ENCODE measurements around the gene SEC22A.

Gene SEC22A

DNA sequence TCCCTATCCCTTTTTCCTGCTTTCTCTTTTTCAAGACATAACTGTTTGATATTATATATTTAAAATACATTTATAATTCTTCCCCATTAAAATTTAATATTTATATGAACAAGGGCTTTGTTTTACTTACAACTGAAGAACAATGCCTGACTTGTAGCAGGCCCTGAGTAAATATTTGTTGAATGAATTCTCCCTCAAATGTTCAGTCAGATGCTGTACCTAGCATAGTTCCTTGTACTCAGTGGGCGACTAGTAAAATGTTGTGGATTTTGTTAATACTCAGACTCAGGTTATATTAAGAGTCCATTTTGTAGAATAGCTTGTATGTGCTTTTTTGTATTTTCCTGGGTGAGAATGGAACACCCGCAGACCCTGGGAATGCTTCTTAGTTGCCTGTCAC lies 69.1 kb downstream of the SEC22A start:
- peaks cover 8% of the 10 kb centered on the region for H3K4me1 ChIP-seq (ENCODE audit: insufficient read depth, low read length)
- H3K9ac ChIP-seq (ENCODE audit: low read depth, low read length) = no peak overlapping the region
- no peaks in the 10 kb centered on the region for H3K9me3 ChIP-seq (ENCODE audit: insufficient read depth, low read depth, low read length)
- H3K27me3 ChIP-seq (ENCODE audit: insufficient read depth, low read length) = no peaks in the 10 kb centered on the region
- no peaks in the 10 kb centered on the region for H3K36me3 ChIP-seq (ENCODE audit: insufficient read depth, low read depth, low read length)
- no peak overlapping the region for H3K4me3 ChIP-seq (ENCODE audit: low read length)
- no peak overlapping the region for H3K27ac ChIP-seq (ENCODE audit: low read length)

- H3K4me3 ChIP-seq (ENCODE audit: low read length) = no peak overlapping the region
- H3K4me1 ChIP-seq (ENCODE audit: insufficient read depth, low read length) = peaks cover 8% of the 10 kb centered on the region
- no peaks in the 10 kb centered on the region for H3K36me3 ChIP-seq (ENCODE audit: insufficient read depth, low read depth, low read length)
- H3K27me3 ChIP-seq (ENCODE audit: insufficient read depth, low read length) = no peaks in the 10 kb centered on the region
- no peaks in the 10 kb centered on the region for H3K9me3 ChIP-seq (ENCODE audit: insufficient read depth, low read depth, low read length)
- no peak overlapping the region for H3K27ac ChIP-seq (ENCODE audit: low read length)
- H3K9ac ChIP-seq (ENCODE audit: low read depth, low read length) = no peak overlapping the region
These were observed 69.9 kb downstream of the SEC22A start for GRCh38 chr3:123271466-123272159.

- Histone ChIP-seq H3K4me1 (ENCODE audit: insufficient read depth, low read length) (peaks cover 8% of the 10 kb centered on the region), H3K4me3 (ENCODE audit: low read length) (no peak overlapping the region), H3K9ac (ENCODE audit: low read depth, low read length) (no peak overlapping the region), H3K9me3 (ENCODE audit: insufficient read depth, low read depth, low read length) (no peaks in the 10 kb centered on the region), H3K27me3 (ENCODE audit: insufficient read depth, low read length) (no peaks in the 10 kb centered on the region), H3K27ac (ENCODE audit: low read length) (no peak overlapping the region), H3K36me3 (ENCODE audit: insufficient read depth, low read depth, low read length) (no peaks in the 10 kb centered on the region)
These were observed 70.8 kb downstream of the SEC22A start for GRCh38 chr3:123272547-123272946.

DNA sequence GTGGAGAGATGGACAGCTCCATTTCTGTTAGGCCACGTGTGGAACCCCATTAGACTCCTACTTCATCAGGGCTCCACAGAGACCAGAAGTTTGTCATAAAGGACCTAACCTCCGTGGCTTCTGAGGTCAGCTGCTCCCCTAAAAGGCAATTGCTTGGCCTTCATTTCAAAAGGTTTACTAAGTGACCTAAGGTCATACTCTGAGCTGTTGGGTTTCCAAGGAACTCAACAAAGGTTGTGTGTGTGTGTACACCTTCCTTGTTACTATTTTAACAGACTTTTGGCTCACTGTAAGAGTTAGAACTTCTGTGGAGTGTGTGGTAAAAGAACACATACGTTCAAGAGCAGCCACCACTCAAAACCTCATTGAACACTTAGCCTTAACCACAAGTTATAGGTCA lies 73.9 kb downstream of the SEC22A start:
- no peaks in the 10 kb centered on the region for H3K27me3 ChIP-seq (ENCODE audit: insufficient read depth, low read length)
- no peak overlapping the region for H3K27ac ChIP-seq (ENCODE audit: low read length)
- H3K9me3 ChIP-seq (ENCODE audit: insufficient read depth, low read depth, low read length) = no peaks in the 10 kb centered on the region
- H3K9ac ChIP-seq (ENCODE audit: low read depth, low read length) = no peak overlapping the region
- no peak overlapping the region for H3K4me3 ChIP-seq (ENCODE audit: low read length)
- H3K36me3 ChIP-seq (ENCODE audit: insufficient read depth, low read depth, low read length) = no peaks in the 10 kb centered on the region
- peaks cover 8% of the 10 kb centered on the region for H3K4me1 ChIP-seq (ENCODE audit: insufficient read depth, low read length)

GRCh38 chr3:123276346-123277006 lies 74.7 kb downstream of the SEC22A start:
- no peaks in the 10 kb centered on the region for H3K36me3 ChIP-seq (ENCODE audit: insufficient read depth, low read depth, low read length)
- H3K27ac ChIP-seq (ENCODE audit: low read length) = no peak overlapping the region

DNA sequence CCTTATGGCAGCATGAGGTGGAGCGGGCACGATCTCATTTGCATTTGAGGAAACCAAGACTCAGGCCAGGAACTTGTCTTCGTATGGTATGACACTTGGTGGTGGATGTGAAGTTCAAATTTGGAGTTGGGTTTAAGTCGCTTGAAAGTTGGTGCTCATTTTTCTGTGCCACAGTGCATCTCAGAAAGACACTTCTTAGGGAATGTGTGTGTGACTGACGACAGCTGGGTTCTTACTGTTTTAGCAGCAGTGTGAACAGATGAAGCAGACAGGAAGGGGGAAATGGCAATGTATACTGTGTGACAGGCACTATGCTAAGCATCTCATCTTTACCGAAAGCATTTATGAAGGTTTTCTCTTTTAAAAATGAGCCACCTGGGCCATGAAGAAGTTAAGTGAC lies 75.4 kb downstream of the SEC22A start:
- H3K9me3 ChIP-seq (ENCODE audit: insufficient read depth, low read depth, low read length) = no peaks in the 10 kb centered on the region
- H3K4me1 ChIP-seq (ENCODE audit: insufficient read depth, low read length) = peaks cover 8% of the 10 kb centered on the region
- no peak overlapping the region for H3K27ac ChIP-seq (ENCODE audit: low read length)
- no peaks in the 10 kb centered on the region for H3K27me3 ChIP-seq (ENCODE audit: insufficient read depth, low read length)
- no peak overlapping the region for H3K9ac ChIP-seq (ENCODE audit: low read depth, low read length)
- no peak overlapping the region for H3K4me3 ChIP-seq (ENCODE audit: low read length)
- H3K36me3 ChIP-seq (ENCODE audit: insufficient read depth, low read depth, low read length) = no peaks in the 10 kb centered on the region

More at GRCh38 chr3:123276346-123277006, 74.7 kb downstream of the SEC22A start:
- Histone ChIP-seq H3K27me3 (ENCODE audit: insufficient read depth, low read length) (no peaks in the 10 kb centered on the region), H3K4me1 (ENCODE audit: insufficient read depth, low read length) (peaks cover 8% of the 10 kb centered on the region), H3K9me3 (ENCODE audit: insufficient read depth, low read depth, low read length) (no peaks in the 10 kb centered on the region), H3K9ac (ENCODE audit: low read depth, low read length) (no peak overlapping the region), H3K4me3 (ENCODE audit: low read length) (no peak overlapping the region)

- H3K27ac ChIP-seq (ENCODE audit: low read length) = no peak overlapping the region
- no peaks in the 10 kb centered on the region for H3K27me3 ChIP-seq (ENCODE audit: insufficient read depth, low read length)
- H3K9me3 ChIP-seq (ENCODE audit: insufficient read depth, low read depth, low read length) = no peaks in the 10 kb centered on the region
- no peak overlapping the region for H3K4me3 ChIP-seq (ENCODE audit: low read length)
- peaks cover 3% of the 10 kb centered on the region; the same call in 1 of the 2 replicates for H3K36me3 ChIP-seq (ENCODE audit: insufficient read depth, low read depth, low read length)
- H3K9ac ChIP-seq (ENCODE audit: low read depth, low read length) = no peak overlapping the region
- H3K4me1 ChIP-seq (ENCODE audit: insufficient read depth, low read length) = no peaks in the 10 kb centered on the region
These were observed 76.7 kb downstream of the SEC22A start for GRCh38 chr3:123278446-123278845.

DNA sequence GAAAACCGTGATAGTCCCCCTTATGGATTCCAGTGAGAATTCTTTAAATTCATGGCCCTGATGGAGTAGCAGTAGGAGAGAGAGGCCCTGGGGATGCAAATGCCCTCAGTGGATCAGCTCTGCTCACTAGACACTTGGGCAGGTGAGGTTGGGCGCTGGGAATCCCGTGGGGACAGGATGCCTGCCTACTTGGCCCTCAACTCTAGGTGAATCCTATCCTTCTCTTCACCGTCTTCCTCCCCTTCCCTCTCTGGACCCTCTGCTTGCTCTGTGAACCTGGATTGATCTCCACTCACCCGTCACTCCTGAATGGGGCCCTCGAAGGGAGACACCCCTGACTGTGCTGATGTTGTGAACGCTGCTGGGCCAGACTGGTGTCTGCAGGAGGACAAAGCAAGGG lies 77.4 kb downstream of the SEC22A start:
- H3K27ac ChIP-seq (ENCODE audit: low read length) = no peak overlapping the region
- H3K27me3 ChIP-seq (ENCODE audit: insufficient read depth, low read length) = no peaks in the 10 kb centered on the region
- H3K36me3 ChIP-seq (ENCODE audit: insufficient read depth, low read depth, low read length) = peaks cover 3% of the 10 kb centered on the region; the same call in 1 of the 2 replicates
- no peak overlapping the region for H3K4me3 ChIP-seq (ENCODE audit: low read length)
- H3K9ac ChIP-seq (ENCODE audit: low read depth, low read length) = no peak overlapping the region
- H3K4me1 ChIP-seq (ENCODE audit: insufficient read depth, low read length) = no peaks in the 10 kb centered on the region
- no peaks in the 10 kb centered on the region for H3K9me3 ChIP-seq (ENCODE audit: insufficient read depth, low read depth, low read length)

DNA sequence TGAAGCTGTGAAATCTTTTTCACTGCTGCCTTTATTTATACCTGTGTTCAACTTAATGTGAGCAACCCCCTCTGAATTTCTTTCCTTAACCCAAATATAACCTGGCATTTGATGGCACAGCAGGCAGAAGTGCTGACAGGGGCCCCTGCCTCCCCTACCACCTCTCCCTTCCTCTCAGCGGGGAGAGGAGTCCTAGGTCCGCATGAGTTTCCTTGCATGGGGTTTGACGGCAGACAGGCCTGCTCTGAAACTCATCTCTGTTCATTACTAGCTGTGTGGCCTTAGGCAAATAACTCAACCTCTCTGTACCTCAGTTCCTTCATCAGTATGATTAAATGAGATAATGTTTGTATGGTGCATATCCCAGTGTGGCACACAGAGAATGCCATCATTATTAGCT lies 79.7 kb downstream of the SEC22A start:
- H3K36me3 ChIP-seq (ENCODE audit: insufficient read depth, low read depth, low read length) = peaks cover 19% of the 10 kb centered on the region; the same call in 1 of the 2 replicates
- no peak overlapping the region for H3K4me3 ChIP-seq (ENCODE audit: low read length)
- H3K9me3 ChIP-seq (ENCODE audit: insufficient read depth, low read depth, low read length) = no peaks in the 10 kb centered on the region

DNA sequence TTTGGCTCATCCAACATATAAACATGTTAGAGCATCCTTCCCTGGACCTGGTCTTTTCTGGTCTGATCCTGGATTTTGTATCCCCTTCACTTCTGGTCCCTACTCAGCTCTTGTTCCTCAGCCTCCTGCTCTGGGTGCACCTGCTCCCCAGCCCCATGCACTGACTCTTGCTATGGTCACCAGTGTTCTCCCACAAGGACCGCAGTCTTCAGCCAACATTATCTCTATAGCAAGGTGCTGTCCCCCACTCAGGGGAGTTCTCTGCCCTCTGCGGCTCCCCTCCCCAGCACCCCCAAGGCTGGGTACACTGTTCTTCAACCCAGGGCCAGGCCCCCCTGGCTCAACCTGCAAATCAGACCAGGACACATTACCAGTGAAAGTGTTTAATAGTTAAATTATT lies 80.2 kb downstream of the SEC22A start:
- Histone ChIP-seq H3K9me3 (ENCODE audit: insufficient read depth, low read depth, low read length) (no peaks in the 10 kb centered on the region), H3K9ac (ENCODE audit: low read depth, low read length) (no peak overlapping the region), H3K4me1 (ENCODE audit: insufficient read depth, low read length) (no peaks in the 10 kb centered on the region), H3K27me3 (ENCODE audit: insufficient read depth, low read length) (no peaks in the 10 kb centered on the region), H3K36me3 (ENCODE audit: insufficient read depth, low read depth, low read length) (peaks cover 19% of the 10 kb centered on the region; the same call in 1 of the 2 replicates), H3K4me3 (ENCODE audit: low read length) (no peak overlapping the region), H3K27ac (ENCODE audit: low read length) (no peak overlapping the region)

More for the DNA sequence above, 79.7 kb downstream of the SEC22A start:
- Histone ChIP-seq H3K9ac (ENCODE audit: low read depth, low read length) (no peak overlapping the region), H3K4me1 (ENCODE audit: insufficient read depth, low read length) (no peaks in the 10 kb centered on the region), H3K27ac (ENCODE audit: low read length) (no peak overlapping the region), H3K27me3 (ENCODE audit: insufficient read depth, low read length) (no peaks in the 10 kb centered on the region)

DNA sequence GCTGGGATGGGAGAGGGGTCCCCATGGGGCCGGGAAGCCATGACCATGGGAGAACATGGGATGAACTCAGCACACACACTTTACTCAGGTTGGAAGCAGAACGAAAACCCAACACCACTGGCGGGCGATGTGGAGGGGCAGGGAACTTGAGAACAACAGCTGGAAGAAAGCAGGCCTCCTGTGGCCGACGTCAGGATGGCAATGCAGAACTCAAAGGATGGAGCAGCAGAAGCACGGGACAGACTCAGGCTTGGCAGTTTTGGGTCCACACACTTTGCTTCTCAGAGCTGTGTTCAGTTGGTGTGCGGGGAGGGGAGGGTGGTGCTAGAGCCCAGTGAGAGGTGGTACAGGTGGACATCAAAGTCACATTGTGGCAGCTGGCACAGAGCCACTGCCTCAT lies 80.7 kb downstream of the SEC22A start:
- H3K27me3 ChIP-seq (ENCODE audit: insufficient read depth, low read length) = no peaks in the 10 kb centered on the region
- H3K9ac ChIP-seq (ENCODE audit: low read depth, low read length) = no peak overlapping the region
- H3K9me3 ChIP-seq (ENCODE audit: insufficient read depth, low read depth, low read length) = no peaks in the 10 kb centered on the region
- no peak overlapping the region for H3K27ac ChIP-seq (ENCODE audit: low read length)
- no peak overlapping the region for H3K4me3 ChIP-seq (ENCODE audit: low read length)
- H3K36me3 ChIP-seq (ENCODE audit: insufficient read depth, low read depth, low read length) = peaks cover 19% of the 10 kb centered on the region; the same call in 1 of the 2 replicates
- no peaks in the 10 kb centered on the region for H3K4me1 ChIP-seq (ENCODE audit: insufficient read depth, low read length)

DNA sequence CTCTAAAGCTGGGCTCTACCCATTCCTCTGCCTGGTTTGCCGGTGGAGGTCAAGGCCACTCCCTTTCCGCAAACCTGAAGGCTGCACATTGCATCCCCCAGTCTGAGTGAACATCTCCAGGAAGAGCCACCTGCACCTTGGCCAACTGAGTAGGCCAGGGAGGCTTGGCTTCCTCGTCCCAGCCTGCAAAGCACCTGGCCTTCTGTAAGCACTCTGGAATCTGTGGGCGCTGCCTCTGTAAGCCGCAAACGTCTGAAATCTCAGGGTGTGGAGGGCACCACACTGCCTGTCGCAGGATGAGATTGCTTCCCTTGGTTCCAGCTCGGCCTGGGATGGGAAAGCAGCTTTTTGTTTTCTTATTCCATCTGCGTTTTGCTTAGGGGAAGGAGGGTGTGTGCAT lies 81.3 kb downstream of the SEC22A start:
- no peak overlapping the region for H3K27ac ChIP-seq (ENCODE audit: low read length)

More for the DNA sequence above, 81.3 kb downstream of the SEC22A start:
- Histone ChIP-seq H3K36me3 (ENCODE audit: insufficient read depth, low read depth, low read length) (peaks cover 20% of the 10 kb centered on the region; the same call in 1 of the 2 replicates), H3K4me1 (ENCODE audit: insufficient read depth, low read length) (no peaks in the 10 kb centered on the region), H3K9me3 (ENCODE audit: insufficient read depth, low read depth, low read length) (no peaks in the 10 kb centered on the region), H3K9ac (ENCODE audit: low read depth, low read length) (no peak overlapping the region), H3K27me3 (ENCODE audit: insufficient read depth, low read length) (no peaks in the 10 kb centered on the region), H3K4me3 (ENCODE audit: low read length) (no peak overlapping the region)
